HG02623 (cell line): ENCODE measurements around the gene TMCC1.
"Not testable (repeated sequence)": the region's sequence is repeated elsewhere in the genome, so short reads cannot be mapped to it uniquely, and the experiment has no call there.

Experiments
- ATAC-seq: cut with Tn5 transposase; IDR thresholded peaks from one replicate; pipeline ENCODE4 v1.9.1; 2021; ENCODE audit warnings: moderate library complexity; ENCODE audit not compliant: unreplicated experiment

Gene TMCC1

DNA sequence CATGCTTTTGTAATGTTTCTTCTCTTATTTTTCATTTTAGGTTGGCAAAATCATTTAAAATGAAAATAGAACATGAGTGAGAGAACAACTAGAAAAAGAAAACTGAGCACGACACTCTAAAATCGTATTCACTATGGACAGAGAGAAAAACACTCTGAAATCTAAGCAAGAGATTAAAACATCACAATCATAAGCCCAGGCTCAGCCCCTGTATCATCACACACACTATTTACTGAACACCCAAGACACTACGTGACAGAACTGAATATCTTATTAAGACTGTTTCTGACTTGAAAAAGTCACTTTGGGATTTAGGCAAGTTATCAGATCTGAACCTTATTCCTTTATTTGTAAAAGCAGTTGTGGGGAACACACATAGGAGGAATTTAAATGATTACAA, 204.5 kb downstream of the TMCC1 start:
- ATAC-seq = no peak

DNA sequence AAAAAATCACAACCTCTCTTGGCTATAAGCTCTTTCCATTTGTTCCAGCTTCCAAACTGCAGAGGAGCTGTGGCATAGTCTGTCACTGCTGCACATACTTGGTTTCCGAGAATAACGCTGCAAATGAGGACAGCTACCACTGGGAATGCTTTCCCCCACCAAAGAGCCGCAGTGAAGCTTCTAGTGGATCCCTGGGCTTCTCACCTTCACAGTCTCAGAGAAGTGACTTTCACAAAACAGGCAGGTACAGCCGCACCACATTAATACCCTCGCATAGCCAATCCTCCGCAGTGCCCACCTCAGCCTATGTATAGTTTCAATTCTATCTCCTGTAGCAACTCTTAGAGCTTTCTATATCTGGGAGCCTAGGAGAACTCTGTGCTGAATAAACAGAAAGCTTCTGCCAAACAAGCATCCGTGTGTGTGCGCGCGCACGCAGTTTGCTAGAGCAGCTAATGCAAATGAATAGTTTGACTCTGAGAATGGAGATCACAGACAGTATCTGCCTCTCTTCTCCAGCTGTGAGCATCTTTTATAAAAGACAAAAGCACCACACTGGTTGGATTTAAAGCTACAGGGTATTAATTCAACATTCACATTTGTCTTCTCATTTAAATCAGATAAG, 205.1 kb downstream of the TMCC1 start:
- no peak for ATAC-seq

- no peak for ATAC-seq
These were observed 205.9 kb downstream of the TMCC1 start for GRCh38 chr3:129687586-129688125.

DNA sequence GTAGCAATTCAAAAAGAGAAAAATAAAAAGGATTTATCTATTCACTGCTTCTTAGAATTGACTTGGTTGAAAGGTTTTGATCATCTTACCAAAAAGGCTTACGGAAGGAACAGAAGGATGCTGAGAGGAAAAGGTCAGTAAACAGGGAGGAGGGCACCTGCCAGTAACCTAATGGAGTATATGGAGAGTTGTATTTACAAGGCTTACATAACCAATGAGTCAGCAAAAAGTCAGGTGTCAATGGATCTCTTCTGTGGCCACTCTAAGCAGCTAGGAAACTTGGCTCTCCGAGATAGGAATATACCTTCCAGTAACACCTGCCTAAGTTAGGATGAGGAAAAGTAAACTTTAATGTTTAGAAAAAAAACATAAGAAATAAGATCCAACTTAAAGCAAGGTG, 206.6 kb downstream of the TMCC1 start:
- ATAC-seq = no peak

- no peak for ATAC-seq
These were observed 209.2 kb downstream of the TMCC1 start for GRCh38 chr3:129684270-129684669.

DNA sequence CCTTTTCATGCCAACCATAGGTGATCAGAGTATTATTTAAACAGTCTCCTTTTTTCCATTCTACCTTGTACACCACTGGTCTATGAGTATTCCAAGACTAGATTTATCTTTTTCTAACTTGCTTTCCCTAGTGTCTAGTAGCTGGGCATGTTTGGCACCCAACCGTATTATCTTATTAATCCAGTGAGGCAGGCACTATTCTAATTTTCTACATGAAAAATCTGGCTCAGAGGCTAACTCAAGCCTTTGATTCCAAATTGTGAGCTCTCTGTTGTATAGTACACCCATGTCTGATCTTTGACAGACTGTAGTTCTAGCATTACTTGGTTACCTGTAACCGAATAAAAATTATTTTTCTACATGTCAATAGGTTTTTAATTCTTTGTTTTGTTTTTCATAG, 210.3 kb downstream of the TMCC1 start:
- ATAC-seq = no peak

DNA sequence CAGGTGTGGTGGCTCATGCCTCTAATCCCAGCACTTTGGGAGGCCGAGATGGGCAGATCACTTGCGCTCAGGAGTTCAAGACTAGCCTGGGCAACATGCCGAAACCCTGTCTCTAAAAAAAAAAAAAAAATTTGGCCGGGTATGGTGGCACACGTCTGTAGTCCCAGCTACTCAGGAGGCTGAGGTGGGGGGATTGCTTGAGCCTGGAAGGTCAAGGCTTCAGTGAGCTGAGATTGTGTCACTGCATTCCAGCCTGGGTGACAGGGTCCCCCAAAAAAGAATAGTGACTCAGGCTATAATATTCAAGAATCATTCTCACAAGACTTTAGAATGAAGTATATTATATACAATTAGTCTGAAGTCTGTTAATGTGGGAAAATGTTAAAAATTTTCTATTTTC, 216.5 kb downstream of the TMCC1 start:
- ATAC-seq = no peak

DNA sequence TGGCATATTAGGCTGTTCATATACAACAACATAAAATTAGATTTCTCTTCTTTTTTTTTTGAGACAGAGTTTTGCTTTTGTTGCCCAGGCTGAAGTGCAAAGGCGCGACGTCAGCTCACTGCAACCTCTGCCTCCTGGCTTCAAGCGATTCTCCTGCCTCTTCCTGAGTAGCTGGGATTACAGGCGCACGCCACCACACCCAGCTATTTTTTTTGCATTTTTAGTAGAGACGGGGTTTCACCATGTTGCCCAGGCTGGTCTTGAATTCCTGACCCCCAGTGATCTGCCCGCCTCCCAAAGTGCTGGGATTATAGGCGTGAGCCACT, 218.8 kb downstream of the TMCC1 start:
- not testable (repeated sequence) for ATAC-seq

GRCh38 chr3:129673897-129674797, 219.4 kb downstream of the TMCC1 start:
- no peak for ATAC-seq

GRCh38 chr3:129673012-129673411, 220.5 kb downstream of the TMCC1 start:
- no peak for ATAC-seq

DNA sequence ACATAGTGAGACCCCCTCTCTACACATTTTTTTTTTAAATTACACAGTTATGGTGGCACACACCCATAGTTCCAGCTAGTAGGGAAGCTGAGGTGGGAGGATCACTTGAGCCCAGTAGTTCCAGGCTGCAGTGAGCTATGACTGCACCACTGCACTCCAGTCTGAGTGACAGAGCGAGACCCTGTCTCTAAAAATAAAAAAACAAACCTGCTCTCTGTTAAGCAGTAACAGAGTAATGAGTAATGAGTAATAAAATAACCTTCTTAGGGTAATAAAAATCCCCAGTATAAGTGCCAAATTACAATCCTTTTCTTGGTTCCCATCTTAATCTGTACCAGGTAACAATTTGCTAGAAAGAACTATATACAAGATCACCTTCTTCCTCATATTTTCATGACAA, 221.1 kb downstream of the TMCC1 start:
- no peak for ATAC-seq

DNA sequence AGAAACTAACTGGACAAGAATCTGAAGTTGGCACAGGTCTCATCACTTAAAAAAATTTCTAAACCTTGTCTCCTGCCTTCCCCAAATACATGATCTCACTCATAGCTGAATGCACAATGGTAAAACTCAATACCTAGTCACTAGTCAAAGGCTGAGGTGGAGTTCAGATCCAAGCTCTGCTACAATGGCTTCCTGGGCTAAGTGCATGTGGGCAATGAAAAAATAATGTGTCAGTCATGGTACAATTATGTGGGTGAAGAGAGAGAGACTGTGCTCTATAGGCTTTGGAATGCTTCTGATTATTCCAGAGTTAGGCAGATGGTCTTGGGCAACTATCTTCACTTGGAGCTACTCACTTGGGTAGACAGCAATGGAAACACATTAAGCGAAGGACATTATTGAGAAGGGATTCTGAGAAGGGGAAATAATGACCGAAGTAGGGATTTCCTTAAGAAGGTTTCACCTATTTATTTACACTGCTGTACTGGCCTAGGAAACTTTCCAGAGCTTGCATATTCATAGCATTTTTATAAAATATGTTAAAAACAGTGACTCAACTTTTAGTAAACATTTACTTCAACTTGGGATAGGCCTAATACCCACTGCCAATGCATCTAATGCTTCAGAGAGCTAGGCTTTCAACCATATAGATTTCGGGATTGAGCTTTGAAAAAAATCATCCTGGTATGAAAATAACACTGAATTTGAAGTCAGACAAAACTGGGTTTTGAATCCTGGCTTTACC, 228.3 kb downstream of the TMCC1 start:
- ATAC-seq = no peak

GRCh38 chr3:129663930-129664646, 229.4 kb downstream of the TMCC1 start:
- ATAC-seq = no peak

DNA sequence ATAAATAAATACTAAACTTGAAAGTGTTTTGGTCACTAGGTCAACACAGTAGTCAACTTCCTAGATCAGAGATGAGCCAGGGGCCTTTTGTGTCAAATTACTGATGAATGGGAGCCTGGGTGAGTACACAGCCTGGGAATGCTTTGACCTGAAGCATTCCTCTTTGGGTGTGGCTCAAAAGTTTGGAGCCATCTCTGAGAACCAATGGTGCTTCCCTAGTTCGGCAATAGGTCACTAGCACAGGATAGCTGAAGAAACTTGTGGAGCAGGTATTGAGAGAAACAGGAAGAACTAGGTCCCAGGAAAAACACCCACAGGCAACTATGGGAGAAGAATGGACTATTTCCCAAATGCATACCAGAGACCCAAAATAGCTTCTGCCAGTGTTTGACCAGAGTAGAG, 230.5 kb downstream of the TMCC1 start:
- ATAC-seq = no peak

DNA sequence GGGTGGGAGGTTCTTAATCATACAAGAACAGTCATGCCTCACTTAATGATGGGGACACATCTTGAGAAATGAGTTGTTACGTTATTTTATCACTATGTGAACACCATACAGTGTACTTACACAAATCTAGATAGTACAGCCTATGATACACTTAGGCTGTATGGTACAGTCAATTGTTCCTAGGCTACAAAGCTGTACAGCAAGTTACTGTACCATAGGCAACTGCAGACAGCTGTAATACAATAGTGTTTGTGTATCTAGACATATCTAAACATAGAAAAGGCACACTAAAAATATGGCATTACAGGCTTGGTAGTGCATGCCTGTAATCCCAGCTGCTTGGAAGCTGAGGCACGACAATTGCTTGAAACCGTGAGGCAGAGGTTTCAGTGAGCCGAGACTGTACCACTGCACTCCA, 231.3 kb downstream of the TMCC1 start:
- no peak for ATAC-seq

DNA sequence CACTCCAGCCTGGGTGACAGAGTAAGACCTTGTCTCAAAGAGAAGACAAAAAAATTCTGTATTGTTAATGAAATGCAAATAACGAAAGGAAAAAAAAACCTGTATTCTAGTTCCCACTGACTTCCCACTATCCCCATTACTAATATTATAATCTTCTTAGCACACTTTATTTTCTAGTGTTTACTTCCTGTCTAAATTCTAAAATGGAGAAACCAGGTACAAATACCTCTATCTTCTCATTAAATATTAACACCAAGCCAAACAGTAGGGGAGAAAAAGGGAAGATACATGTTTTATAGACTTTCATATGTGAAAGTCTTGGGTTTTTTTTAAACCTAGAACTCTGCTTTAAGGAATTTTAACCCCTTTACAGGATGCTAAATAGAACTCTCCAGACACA, 231.7 kb downstream of the TMCC1 start:
- ATAC-seq = no peak

GRCh38 chr3:129658110-129658843, 235.2 kb downstream of the TMCC1 start:
- no peak for ATAC-seq

DNA sequence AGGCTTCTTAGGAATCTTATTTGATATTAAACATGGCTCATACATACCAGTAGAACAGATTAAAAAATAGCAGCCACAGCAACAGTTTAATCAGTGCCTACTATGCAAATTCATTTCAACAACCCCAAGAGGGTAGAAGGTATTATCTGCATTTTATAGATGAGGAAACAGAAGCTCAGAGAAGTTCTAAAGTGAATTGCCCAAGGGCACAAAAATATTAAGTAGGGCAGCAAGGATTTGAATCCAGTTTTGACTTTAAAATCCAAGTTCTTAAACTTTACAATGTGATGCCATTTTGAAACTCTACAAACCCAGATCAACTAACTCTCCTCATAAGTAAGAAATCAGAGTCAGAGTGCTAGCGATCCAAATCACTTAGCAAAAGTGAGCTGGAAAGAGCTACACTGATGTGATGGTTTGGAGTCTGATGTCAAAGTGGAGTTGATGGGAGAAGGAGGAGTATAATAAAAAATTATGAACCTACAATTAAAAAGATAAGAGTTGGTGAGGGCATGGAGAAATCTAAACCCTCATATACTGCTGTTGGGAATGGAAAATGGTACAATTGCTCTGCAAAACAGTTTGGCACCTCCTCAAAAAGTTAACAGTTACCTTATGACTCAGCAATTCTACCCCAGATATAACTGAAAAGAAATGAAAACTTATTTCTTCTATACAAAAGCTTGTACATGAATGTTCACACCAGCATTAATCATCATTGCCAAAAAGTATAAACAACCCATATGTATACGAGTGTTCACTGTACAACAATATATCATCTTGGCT, 236.1 kb downstream of the TMCC1 start:
- no peak for ATAC-seq

GRCh38 chr3:129656659-129657247, 236.8 kb downstream of the TMCC1 start:
- ATAC-seq = no peak
